Measurements from ENCODE around the gene PRAME.

DNA sequence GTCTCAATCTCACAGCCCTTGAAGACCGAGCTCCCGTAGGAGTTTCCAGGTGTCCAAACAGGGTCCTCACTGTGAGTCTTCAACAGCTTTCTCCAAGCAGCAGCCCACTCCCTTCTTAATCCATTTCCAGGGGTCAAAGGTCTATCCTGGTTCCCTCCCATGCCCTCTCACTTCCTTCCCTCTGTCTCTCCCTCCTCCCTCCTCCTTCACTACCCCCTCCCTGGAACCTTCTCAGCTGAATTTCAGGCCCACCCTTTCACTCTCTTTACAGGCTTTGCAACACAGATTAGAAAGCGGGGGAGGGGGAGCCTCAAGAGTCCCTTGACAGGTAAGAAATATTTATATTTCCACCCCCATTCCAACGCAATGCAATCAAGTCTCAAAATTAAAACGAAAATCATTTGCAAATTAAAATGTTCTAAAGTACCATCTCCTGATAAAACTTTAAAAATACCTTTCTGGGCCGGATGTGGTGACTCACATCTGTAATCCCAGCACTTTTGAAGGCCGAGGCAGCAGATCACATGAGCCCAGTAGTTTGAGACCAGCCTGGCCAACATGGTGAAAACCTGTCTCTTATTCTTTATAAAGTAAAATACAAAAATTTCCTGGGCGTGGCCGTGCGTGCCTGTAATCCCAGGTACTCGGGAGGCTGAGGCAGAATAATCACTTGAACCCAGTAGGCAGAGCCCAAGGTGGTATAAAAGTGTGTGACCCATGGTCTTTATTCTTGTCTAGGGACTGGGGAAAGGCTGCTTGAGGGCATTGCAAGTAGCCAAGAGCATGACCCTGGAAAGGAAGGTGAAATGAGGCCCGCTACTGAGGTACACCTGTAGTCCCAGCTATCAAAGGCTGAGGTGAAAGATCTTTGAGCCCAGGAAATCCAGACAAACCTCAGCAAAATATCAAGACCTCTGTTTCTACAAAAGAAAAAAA, 38.1 kb downstream of the PRAME start:
- TF ChIP-seq, protein P1, sequence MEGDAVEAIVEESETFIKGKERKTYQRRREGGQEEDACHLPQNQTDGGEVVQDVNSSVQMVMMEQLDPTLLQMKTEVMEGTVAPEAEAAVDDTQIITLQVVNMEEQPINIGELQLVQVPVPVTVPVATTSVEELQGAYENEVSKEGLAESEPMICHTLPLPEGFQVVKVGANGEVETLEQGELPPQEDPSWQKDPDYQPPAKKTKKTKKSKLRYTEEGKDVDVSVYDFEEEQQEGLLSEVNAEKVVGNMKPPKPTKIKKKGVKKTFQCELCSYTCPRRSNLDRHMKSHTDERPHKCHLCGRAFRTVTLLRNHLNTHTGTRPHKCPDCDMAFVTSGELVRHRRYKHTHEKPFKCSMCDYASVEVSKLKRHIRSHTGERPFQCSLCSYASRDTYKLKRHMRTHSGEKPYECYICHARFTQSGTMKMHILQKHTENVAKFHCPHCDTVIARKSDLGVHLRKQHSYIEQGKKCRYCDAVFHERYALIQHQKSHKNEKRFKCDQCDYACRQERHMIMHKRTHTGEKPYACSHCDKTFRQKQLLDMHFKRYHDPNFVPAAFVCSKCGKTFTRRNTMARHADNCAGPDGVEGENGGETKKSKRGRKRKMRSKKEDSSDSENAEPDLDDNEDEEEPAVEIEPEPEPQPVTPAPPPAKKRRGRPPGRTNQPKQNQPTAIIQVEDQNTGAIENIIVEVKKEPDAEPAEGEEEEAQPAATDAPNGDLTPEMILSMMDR (IDR thresholded peaks at IDR 0.05; ENCODE audit: low read depth, low read length) = no peak
- no peak for TF ChIP-seq EZH2phosphoT487 (IDR thresholded peaks at IDR 0.05; ENCODE audit: low read depth)
